ENCODE data around the gene SVIL.
"Not testable (repeated sequence)": the region's sequence is repeated elsewhere in the genome, so short reads cannot be mapped to it uniquely, and the experiment has no call there.

The SVIL gene

DNA sequence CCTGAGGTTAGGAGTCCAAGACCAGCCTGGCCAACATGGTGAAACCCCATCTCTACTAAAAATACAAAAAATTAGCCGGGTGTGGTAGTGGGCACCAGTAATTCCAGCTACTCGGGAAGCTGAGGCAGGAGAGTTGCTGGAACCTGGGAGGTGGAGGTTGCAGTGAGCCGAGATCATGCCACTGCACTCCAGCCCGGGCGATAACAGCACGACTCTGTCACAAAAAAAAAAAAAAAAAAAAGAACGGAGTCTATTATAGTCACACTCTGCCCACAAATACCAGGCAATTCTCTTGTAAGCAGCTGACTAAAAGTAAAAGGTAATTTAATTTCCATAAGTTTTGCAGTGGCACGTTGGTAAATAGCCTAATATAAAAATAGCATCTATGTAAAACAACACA, 98.1 kb downstream of the SVIL start:
- DNase-seq = not testable (repeated sequence)

DNA sequence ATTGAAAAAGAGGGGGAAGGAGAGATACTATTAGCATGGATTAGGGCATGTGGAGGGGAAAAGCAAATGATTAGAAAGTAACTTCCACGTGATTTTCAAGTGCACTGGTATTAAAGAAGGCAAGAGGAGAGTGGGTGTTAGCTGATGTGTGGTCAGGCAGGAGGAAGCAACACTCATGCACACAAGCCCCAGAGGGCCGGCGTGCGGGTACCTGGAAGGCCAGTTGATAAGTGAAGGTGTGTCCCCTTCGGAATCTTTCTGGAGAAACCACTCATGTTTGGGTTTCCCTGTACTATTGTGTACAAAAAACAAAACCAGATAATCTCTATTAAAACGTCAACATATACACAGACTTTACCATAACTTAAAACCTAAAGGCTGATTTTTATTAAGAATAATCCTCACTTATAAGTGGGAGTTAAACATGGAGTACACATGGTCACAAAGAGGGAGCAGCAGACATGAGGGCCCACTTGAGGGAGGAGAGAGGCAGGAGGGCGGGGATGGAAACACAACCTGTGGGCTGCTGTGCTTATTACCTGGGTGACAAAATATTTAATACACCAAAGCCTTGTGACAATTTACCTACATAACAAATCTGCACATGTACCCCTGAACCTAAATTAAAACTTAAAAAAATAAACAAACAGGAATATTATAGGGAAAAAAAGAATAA, 98.9 kb downstream of the SVIL start:
- DNase-seq = no peak

DNA sequence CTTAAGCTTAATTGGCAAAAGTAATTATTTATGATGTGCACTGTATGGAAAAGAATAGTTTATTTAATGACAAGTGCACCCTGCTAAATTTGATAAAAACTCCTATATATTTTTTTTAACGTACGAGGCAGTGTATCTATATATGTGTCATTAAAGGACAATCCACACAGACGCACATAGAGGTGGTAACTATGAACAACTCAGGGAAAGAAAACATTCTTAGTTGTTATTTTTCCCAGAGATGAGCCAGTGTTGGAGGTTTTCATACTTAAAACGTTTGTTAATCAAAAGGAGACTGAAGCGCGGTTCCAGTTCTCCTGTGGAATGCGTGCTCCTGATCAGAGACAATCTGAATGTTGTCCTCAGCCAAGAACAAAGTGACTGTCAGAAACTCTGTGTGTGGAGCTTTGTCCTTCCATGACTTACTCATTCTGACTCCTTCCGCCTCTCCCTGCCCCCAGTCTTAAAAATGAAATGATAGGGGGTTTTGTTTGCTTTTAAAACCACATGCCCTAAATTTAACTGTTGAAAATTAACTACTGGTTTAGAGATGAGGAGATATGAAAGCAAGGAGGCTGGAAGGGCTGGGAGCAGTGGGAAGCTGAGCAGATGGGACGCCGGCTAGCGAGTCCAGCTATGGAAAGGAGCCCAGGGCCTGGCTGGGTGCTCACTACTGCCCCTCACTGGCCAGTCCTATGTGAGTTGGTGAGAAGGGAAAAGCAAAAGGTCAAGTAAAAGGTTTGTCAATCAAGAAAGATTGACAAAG, 99.6 kb downstream of the SVIL start:
- no peak for DNase-seq

- DNase-seq = no peak
Observed at GRCh38 chr10:29534590-29534989, 100.2 kb downstream of the SVIL start.

GRCh38 chr10:29533696-29534285, 101.0 kb downstream of the SVIL start:
- DNase-seq = no peak

- no peak for DNase-seq
Observed at GRCh38 chr10:29533046-29533445, 101.7 kb downstream of the SVIL start.

DNA sequence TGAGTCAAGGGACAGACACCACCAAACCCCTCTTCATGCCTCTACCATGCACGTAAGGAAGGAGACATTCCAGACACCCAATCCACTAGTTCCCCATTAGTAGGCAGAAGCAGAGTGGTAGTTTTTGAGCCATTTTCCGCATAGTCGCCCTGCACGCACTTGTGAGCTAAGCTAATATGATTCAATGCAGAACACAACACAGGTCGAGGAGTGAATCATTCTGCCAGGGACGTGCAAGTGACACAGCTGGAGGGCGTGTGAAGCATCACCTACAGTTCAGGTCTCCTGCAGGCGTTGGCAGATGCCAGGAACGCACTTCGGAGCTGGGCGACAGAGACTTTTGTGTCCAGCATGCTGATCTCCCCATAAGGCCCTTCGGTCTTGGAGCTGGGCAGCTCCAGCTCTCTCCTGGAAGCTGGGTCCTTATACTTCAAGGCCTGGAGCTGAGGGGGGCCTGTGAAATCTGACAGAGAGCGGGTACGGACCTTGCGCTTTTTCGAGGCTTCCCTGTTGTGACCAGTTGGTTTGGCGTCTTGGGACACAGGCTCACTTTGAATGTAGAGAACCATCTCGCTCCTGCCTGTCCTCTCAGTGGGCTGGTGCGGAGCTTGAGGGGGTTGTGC, 102.4 kb downstream of the SVIL start:
- no peak for DNase-seq

GRCh38 chr10:29530112-29530976, 104.4 kb downstream of the SVIL start:
- DNase-seq = no peak

- no peak for DNase-seq
Observed at GRCh38 chr10:29529146-29529545, 105.6 kb downstream of the SVIL start.

DNA sequence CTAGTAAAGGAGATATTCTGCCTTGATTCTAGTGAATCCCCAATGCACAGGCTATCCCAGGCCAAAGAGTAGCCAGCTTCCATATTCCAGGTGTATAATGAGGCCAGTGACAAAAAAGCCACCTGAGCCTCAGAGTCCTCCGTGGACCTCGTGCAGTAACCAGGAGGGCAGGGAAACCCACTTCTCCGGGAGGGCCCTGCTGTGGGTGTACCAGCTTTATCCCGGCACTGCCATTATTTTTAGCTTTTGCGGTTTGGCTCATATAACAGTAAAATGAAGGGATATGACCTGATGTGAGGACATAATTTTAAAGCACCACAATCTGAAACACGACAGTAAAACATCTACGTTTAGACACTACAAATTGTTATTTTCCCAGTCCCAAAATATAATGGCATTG, 109.0 kb downstream of the SVIL start:
- no peak for DNase-seq

DNA sequence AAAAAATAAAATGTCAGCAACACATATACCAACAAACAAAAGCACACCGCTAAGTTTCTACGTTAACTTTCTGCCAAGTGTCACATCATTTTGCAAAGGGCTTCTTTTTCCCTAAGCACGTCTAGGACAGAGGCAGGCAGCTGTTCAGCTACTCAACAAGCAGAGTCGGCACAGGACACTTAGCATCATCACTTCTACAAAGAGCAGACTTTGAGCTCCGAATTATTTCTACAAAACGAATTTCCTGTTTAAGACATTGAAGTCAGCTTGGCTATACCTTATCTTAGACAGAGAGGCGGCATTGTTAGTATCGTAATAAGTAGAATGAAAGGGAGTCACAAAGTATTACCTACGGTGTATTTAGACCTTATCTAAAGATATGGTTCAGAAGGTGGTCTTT, 110.1 kb downstream of the SVIL start:
- no peak for DNase-seq

DNA sequence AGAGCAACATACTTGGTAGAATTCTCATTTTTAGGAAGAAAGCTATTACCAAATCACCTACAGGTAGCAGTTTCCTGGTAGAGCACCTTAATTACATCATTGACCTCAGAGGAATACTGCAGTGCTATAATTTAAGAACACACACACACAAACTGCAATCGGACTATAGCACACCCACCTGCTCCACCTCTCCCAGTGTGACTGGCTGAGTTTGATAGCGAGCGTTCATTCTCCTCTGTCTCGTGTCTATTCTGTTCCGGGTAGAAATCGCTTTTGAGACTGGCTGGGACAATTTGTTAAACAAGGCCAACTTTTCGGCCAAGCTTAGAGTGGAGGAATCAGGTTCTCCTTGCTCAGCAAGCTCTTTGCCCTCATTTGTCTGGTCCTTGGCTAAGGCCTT, 110.5 kb downstream of the SVIL start:
- DNase-seq = no peak

- no peak for DNase-seq
Observed at GRCh38 chr10:29522918-29523317, 111.9 kb downstream of the SVIL start.

GRCh38 chr10:29522061-29522855, 112.5 kb downstream of the SVIL start:
- DNase-seq = no peak

DNA sequence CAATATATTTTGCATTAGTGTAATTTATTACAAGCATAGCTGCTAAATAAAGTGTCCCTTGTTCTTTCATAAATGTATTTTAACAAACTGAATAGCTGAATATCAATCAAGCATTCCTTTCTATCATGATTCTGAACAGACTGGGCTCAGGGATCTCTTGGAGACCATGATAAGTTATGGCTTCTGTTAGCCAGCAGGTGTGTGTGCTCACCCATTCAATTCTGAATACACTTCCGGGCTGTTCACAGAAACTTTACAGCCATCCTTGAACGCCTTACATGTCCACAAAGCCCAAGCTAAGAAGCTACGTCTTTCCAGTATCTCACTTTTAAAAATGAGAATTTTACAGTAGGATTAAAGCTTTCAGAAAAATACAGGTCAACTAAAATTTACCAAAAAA, 115.1 kb downstream of the SVIL start:
- DNase-seq = no peak

- no peak for DNase-seq
Observed at GRCh38 chr10:29517352-29517923, 117.3 kb downstream of the SVIL start.

DNA sequence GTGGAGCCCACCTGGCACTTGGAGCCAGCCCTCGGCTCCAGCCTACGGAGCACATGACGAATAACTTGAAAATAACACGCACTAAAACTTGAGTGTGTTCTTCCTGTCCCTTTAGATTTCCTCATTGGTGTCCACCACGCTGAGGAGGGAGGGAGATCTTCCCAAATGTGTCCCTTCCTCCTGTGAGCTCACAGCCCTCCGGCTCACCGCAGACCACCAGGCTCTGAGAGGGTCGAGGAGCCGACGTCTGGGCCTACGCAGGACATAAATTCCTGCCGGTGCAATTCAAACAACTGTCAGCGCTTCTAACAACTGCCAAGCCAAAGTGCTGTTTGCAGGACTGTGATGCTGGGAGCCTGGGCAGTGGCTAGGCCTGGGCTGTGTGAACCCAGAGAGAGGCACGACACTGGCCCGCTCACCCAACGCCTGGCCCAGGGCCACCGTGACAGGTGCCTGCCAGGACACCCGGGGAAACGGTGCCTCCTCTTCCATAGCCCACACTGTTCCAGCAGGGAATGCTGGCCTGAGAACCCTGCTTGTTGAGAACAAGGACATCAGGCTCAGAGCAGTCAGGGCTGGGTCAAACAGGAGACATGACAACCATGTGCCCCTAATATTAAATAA, 118.3 kb downstream of the SVIL start:
- DNase-seq = not testable (repeated sequence)

- not testable (repeated sequence) for DNase-seq
Observed at GRCh38 chr10:29515879-29516278, 118.9 kb downstream of the SVIL start.

GRCh38 chr10:29515104-29515503, 119.7 kb downstream of the SVIL start:
- not testable (repeated sequence) for DNase-seq

DNA sequence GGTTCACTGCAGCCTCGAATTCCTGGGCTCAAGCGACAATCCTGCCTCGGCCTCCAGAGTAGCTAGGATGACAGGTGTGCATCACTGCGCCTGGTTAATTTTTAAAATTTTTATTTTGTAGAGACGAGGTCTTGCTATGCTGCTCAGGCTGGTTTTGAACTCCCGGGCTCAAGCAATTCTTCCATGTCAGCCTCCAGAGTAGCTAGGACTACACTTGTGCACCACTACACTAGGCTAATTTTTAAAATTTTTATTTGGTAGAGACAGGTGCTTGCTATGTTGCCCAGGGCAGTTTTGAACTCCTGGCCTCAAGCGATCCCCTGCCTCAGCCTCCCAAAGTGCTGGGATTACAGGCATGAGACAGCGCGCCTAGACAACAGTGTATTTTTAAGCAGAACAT, 120.5 kb downstream of the SVIL start:
- no peak for DNase-seq

DNA sequence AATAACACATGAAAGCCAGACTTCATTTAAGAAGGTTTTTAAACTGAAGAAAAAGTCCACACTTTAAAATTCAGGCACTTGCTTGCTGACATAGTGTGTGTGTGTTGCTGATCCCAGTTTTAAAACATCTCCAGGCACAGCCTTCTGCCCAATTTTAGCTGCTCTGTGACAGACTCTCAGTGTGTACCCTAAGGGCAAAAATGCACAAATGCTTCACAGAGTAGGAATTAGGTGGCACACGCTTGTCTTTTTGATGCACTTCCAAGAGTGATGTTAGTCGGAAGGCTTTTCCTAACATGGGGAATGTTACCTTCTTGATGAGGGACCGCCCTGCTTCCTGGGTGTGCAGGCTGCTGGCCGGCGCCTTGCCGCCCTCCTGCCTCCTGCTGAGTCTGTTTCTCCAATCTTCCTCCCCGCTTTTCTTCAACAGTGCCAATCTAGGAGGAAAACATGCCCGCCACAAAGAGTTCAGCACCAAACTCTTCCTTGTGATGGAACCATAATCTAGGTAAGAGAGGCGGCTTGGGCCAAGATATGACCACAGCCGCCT, 122.3 kb downstream of the SVIL start:
- no peak for DNase-seq
